ENCODE data around the gene ACTR1B.
"Not testable (repeated sequence)": the region's sequence is repeated elsewhere in the genome, so short reads cannot be mapped to it uniquely, and the experiment has no call there.

Gene ACTR1B

DNA sequence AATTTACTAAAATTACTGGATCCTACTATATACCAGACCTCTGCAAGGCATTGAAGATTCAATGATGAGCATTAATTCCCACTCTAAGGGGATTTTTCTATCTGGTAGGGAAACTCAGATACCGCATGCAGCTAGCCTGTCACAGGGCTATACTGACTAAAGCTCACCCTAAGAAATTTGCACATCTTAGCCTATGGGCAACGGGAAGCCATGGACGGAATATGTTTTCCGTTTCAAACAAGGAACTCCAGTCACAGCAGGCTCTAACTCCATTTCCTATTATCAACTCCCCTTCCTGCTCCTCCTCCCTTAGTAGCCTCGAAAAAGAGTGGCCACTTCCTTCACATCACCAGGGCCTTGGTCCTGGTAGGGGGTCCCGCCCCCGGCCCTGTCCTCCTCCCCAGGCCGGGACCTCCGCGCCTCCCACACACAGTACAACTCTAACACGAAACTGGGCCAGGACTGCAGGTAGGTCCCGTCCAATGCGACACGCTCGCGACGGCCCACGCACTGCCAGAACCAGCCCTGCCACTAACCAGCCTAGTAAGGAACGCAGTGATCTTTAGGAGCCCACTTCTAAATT, 18.6 kb downstream of the ACTR1B start:
- TF ChIP-seq, protein P1, sequence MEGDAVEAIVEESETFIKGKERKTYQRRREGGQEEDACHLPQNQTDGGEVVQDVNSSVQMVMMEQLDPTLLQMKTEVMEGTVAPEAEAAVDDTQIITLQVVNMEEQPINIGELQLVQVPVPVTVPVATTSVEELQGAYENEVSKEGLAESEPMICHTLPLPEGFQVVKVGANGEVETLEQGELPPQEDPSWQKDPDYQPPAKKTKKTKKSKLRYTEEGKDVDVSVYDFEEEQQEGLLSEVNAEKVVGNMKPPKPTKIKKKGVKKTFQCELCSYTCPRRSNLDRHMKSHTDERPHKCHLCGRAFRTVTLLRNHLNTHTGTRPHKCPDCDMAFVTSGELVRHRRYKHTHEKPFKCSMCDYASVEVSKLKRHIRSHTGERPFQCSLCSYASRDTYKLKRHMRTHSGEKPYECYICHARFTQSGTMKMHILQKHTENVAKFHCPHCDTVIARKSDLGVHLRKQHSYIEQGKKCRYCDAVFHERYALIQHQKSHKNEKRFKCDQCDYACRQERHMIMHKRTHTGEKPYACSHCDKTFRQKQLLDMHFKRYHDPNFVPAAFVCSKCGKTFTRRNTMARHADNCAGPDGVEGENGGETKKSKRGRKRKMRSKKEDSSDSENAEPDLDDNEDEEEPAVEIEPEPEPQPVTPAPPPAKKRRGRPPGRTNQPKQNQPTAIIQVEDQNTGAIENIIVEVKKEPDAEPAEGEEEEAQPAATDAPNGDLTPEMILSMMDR (IDR thresholded peaks at IDR 0.05; ENCODE audit: control extremely low read depth, extremely low read depth, low read depth, missing control alignments), result no peak

DNA sequence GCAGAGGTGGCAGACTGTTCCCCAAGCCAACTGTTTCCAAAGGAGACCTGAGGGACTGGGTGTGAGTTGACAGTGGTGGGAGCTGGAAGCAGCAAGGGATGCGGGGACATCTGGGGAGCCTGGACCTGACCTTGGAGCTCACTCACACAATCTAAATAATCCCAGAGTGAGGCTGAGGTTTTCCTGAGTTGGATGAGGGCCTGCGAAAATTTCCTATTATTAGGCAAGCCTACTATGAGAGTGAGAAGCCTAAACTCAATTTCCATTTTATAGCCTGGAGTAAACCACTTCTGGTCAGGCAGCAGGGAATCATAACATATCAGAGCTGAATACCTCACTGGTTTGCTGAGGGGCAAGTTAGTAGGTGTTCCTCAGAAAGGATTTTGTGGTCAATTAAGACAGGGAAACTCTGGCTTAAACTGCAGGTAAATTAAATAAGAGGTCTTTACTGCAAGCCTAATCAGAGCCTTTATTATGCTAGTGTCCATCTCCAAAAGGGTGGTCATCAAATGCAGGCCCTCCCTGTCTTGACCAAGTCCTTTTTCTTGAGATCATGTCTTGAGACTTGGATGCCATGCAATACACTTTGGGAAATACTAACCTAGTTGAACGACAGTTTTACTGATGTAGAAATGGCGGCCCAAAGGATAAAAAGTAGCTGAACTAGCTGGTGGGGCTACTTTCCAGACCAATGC, 19.7 kb downstream of the ACTR1B start:
- POLR2A ChIA-PET, result no interaction called here

More for the DNA sequence above, 18.6 kb downstream of the ACTR1B start:
- ChIA-PET POLR2A (interaction anchor here (0.7 to 1.9 kb wide), 6 partner anchors 12 to 31 kb away, joined by 3 to 29 read pairs (median 5); partner anchors contain the start of gene ACTR1B), CTCF (interaction anchor here (1.4 to 8.1 kb wide), 6 partner anchors 17 to 54 kb away, joined by 3 to 60 read pairs (median 9); partner anchors contain the start of gene ACTR1B)
- DNase-seq (ENCODE audit: extremely low spot score), result peak; percentile 29

DNA sequence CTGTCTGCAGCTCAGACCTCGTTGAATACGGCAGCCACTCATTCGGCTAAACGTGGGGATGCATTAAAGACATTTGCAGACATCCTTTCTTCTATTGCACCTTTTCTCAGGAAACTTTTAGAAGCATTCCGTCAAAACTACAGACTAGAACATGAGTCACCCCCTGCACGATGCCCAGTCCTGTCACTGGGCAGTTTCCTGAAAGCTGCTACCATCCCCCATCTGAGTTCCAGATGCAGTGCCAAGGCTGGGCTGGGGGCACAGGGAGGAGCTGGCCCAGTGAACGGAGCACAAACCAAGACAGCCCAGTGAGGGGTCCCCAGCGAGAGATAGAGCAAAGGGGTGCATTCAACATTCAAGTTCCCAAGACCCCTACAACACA, 37.8 kb downstream of the ACTR1B start:
- POLR2A ChIA-PET; DNase-seq (ENCODE audit: extremely low spot score): not testable (repeated sequence)
- CTCF ChIA-PET, result interaction anchor here (1.5 kb wide), 1 partner anchor 72 kb away, joined by 5 read pairs; no protein-coding TSS in a partner anchor

More for the DNA sequence above, 19.7 kb downstream of the ACTR1B start:
- DNase-seq (ENCODE audit: extremely low spot score), result no peak
- TF ChIP-seq, protein P1 (IDR thresholded peaks at IDR 0.05; ENCODE audit: control extremely low read depth, extremely low read depth, low read depth, missing control alignments), result no peak
- CTCF ChIA-PET, result interaction anchor here (1.7 to 8.1 kb wide), 2 partner anchors 29 to 54 kb away, joined by 5 to 60 read pairs; no protein-coding TSS in a partner anchor

DNA sequence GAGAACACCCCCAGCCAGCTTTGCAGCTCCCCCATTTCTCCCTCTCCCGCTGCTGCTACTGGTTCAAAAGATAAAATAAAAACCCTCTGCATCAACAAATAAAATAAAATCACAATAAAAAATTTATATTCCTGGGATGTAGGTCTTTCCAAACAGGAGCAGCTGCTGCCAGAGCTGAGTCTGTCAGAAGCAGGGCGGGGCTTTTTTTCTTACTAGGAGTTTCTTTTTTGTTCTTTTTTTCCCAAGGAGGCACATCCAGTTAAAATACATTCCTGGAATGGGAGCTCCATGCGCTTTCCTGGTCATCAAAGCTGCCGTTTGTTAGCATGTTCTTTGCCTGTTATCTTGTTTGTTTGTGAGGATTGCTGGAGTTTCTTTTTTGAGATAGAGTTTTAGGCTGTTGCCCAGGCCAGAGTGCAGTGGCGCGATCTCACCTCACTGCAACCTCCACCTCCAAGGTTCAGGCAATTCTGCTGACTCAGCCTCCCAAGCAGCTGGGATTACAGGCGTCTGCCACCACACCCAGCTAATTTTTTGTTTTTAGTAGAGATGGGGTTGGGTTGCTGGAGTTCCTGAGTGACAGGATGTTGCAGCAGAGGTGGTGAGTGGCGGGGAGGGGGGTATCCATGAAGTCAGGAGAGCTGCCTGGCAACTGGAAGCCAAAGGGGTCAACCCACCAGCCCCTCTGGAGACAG, 38.3 kb downstream of the ACTR1B start:
- DNase-seq (ENCODE audit: extremely low spot score); POLR2A ChIA-PET: not testable (repeated sequence)
- CTCF ChIA-PET, result interaction anchor here (1.5 kb wide), 1 partner anchor 73 kb away, joined by 5 read pairs; no protein-coding TSS in a partner anchor

DNA sequence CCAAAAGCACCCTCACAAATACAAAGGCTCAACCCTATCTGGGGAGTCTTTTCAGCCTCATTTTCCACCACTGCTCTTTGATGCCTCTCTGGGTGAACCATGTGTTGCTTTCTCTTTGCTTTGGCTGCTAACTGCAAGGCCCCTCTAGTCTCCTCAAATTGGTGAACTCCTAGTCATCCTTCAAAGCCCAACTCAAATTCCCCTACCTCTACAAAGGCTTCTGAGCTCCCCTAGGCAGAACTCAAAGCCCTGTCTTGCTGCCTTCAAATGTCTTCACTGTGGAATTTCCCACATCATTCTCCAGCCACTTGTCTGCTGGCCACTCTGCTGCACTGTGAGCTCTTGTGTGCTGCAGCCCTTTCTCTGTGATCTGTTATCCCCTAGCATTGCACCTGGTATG, 40.9 kb downstream of the ACTR1B start:
- POLR2A ChIA-PET; DNase-seq (ENCODE audit: extremely low spot score); CTCF ChIA-PET: not testable (repeated sequence)

DNA sequence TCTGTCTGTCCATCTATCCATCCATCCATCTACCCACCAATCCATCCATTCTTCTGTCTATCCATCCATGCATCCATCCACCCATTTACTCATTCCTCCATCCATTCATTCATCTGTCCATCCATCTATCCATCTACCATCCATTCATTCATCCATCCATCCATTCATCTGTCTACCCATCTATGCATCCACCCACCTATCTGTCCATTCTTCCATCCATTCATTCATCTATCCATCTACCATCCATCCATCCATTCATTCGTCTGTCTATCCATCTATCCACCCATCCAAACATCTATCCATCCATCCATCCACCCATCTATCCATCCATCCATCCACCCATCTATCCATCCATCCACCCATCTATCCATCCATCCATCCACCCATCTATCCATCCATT, 43.4 kb downstream of the ACTR1B start:
- CTCF ChIA-PET; DNase-seq (ENCODE audit: extremely low spot score); POLR2A ChIA-PET: not testable (repeated sequence)

DNA sequence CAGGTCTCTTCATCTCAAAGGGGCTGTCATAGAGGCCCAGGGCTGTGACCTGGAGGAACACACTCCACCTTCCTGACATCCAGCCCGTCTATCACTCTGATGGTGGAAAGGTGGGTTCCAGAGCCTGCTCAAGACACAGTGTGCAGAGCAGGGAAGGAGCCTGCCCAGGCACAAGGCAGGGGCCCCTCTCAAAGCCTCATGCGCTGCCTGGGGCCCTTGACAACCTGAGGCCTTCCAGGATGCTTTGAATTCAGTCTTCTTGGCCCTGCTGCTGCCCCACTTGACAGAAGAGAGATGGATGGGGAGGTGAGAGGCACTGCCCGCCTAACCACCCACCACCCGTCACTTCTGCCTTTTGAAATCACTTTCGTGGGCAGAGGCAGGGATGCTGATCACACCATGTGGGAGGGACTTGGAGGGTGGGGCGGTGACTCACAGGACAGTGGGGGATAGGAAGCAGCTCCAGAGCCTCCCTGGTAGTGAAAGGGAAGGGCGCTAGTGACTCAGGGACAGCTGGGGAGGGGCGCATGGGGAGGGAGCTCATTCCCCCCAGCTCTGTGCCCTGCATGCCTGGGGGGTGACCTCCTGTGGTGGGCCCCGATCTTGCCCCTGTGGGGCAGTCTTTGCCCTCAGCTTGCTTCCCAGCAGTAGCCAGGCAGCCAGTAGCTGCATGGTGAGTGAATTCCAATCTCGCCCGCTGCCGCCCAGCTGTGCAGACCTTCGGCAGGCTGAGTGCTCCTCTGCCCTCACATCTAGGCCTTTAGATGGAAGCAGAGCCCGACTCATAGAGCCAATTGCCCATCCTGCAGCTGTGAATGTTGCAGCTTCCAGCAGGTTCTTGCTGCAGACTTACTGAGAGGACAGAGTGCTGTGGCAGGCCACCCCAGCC, 44.7 kb downstream of the ACTR1B start:
- DNase-seq (ENCODE audit: extremely low spot score); POLR2A ChIA-PET; CTCF ChIA-PET: not testable (repeated sequence)

DNA sequence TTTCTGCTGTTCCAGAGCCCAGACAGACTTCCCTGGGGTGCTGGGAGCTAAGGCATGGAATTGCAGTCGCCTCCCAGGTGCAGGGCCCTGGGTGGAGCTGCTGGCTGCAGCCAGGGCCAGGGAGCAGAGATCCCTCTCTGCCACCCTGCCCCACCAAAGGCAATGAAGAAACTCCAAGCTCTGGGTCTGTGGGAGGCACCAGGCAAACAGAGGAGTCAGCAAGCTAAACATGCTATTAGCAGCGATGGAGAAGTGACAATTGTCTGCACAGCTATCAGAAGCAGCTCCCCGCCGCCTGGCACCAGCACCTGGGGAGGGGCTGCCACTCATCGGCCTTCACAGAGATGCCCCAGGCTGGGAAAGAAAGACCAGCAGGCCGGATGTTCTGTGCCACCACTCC, 45.9 kb downstream of the ACTR1B start:
- CTCF ChIA-PET, result no interaction called here
- TF ChIP-seq, protein P1 (IDR thresholded peaks at IDR 0.05; ENCODE audit: control extremely low read depth, extremely low read depth, low read depth, missing control alignments), result no peak
- POLR2A ChIA-PET, result no interaction called here
- DNase-seq (ENCODE audit: extremely low spot score), result no peak

DNA sequence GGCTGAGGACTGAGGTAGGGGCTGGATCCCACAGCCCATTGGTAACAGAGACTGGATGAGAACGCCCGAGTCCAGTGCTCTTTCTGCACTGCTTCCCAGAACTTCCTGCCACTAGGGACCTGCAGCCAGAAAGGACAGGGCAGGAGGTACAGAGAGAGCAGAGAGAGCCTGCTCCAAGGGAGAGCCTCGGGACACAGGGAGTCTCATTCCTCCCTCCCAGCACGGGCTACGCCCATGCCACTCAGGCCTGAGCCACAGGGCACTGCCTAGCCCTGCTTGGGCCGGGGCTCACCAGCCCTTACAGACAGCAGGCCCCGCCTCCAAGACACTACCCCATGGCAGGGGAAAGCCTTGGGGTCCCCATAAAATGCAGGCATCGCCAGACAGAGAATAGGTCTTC, 48.1 kb downstream of the ACTR1B start:
- DNase-seq (ENCODE audit: extremely low spot score); POLR2A ChIA-PET; CTCF ChIA-PET: not testable (repeated sequence)

DNA sequence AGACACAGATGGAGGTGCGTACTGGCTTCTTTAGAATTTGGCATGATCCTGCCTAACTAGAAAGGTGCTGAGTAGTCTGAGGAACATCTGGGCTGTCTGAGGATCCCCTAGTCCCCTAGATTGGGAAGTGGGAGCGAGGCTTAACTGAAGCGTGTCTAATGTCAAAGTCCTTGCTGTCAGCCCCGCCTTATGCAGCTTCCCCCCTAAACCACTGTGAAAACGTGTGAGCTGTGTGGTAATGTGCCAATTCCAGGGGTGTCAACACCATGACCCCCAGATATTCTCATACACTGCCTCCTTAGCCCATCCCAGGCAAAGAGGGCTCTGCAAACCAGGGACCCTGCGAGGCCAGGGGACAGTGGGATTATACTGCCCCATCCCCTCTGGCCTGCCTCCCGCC, 51.9 kb downstream of the ACTR1B start:
- POLR2A ChIA-PET; DNase-seq (ENCODE audit: extremely low spot score); CTCF ChIA-PET: not testable (repeated sequence)

DNA sequence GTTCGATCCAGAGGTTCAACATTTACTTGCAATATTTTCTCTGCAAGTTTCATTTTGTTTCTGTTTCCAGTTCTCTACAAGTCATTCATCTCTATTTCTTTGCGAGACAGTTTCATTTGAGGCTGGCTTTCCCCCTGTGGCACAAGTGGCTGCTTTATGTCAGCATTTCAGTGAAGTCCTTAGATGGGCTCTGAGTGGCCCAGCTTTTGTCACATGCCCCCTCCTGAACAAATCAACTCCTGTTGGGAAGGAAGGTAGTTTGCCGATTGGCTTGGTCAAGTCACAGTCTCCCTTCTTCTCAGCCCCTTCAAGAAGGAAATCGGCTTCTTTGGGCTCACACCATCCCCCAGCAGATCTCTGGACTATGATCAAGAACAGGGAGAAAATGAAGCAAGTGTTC, 55.1 kb downstream of the ACTR1B start:
- CTCF ChIA-PET; DNase-seq (ENCODE audit: extremely low spot score); POLR2A ChIA-PET: not testable (repeated sequence)

Data from GM10248 (cell line).